ENCODE results near the gene FAM124A. TPM values are rescaled to one million over a fixed set of nuclear protein-coding genes. Genes with fewer than 3 reads are reported as not detected.

The FAM124A gene
- total RNA-seq, 6 donors from 2014 or later, result 2.3 to 7.1 (median 3.8) TPM

DNA sequence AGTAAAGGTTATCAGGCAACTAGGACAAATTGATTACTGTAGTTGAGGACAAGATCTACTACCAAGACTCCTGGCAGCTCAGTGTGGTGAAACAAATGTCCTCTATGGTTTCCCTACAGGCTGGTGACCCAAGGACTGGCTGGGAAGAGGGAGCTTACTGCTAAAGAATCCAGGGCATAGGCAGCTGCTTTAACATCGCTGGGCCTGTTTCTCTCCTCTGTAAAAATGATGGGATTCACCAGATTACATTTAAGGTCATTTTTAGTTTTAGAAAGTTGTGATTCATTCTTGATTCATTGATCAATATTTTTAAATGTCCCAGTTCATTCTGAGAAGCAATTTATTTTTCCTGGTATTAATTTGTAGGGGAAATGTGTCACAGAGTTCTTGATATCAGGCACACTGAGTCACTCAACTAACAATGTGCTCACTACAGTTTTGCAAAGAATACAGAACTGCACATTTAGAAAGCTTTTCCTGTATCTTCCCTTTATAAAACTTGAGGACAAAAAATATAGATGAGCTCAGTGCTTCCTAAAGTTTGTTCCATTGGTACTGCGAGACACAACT, 19.6 kb upstream of the FAM124A start:
- H3K4me3 ChIP-seq, result no peak overlapping the region
- no peak for DNase-seq
- TF ChIP-seq, protein P1, sequence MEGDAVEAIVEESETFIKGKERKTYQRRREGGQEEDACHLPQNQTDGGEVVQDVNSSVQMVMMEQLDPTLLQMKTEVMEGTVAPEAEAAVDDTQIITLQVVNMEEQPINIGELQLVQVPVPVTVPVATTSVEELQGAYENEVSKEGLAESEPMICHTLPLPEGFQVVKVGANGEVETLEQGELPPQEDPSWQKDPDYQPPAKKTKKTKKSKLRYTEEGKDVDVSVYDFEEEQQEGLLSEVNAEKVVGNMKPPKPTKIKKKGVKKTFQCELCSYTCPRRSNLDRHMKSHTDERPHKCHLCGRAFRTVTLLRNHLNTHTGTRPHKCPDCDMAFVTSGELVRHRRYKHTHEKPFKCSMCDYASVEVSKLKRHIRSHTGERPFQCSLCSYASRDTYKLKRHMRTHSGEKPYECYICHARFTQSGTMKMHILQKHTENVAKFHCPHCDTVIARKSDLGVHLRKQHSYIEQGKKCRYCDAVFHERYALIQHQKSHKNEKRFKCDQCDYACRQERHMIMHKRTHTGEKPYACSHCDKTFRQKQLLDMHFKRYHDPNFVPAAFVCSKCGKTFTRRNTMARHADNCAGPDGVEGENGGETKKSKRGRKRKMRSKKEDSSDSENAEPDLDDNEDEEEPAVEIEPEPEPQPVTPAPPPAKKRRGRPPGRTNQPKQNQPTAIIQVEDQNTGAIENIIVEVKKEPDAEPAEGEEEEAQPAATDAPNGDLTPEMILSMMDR (IDR thresholded peaks at IDR 0.05), result no peak
- TF ChIP-seq EP300 (IDR thresholded peaks at IDR 0.05) (no peak), POLR2A (IDR thresholded peaks at IDR 0.05) (no peak), POLR2AphosphoS5 (IDR thresholded peaks at IDR 0.05) (no peak)
- H3K27ac ChIP-seq, result no peak overlapping the region
- no peaks in the 10 kb centered on the region for H3K4me1 ChIP-seq
- no peaks in the 10 kb centered on the region for H3K36me3 ChIP-seq
- WGBS, 2 donors, result 91 to 94% methylated on average over 2 of the region's 2 CpGs
- no peaks in the 10 kb centered on the region for H3K27me3 ChIP-seq
- no peaks in the 10 kb centered on the region for H3K9me3 ChIP-seq
- no peak for ATAC-seq (ENCODE audit: low FRiP score in 2 of 2)

DNA sequence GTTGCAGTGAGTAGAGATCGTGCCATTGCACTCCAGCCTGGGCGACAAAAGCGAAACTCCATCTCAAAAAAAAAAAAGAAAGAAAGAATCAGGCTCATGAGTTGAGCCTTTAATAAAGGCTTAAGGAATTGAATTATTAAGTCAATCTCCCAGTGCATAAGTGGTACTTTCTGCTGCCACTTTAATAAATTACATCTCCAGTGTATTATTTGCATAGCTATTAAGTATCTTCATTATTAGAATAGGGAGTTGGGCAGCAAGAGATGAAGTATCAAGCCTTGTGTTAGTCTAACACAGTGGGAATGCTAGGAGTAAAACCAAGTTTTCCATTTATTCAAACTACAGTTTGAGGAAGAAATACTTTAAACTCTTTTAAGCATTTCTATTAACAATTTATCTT, 15.6 kb upstream of the FAM124A start:
- no peaks in the 10 kb centered on the region for H3K9me3 ChIP-seq
- H3K27ac ChIP-seq, result no peak overlapping the region
- H3K4me3 ChIP-seq, result no peak overlapping the region
- ATAC-seq (ENCODE audit: low FRiP score in 2 of 2) (no peak), DNase-seq (no peak)
- no peaks in the 10 kb centered on the region for H3K36me3 ChIP-seq
- WGBS, 2 donors, result 72 to 85% methylated on average over 3 of the region's 3 CpGs
- TF ChIP-seq EP300 (IDR thresholded peaks at IDR 0.05) (no peak), POLR2A (IDR thresholded peaks at IDR 0.05) (no peak), POLR2AphosphoS5 (IDR thresholded peaks at IDR 0.05) (no peak)
- TF ChIP-seq, protein P1 (IDR thresholded peaks at IDR 0.05), result no peak
- no peaks in the 10 kb centered on the region for H3K4me1 ChIP-seq
- H3K27me3 ChIP-seq, result no peaks in the 10 kb centered on the region

DNA sequence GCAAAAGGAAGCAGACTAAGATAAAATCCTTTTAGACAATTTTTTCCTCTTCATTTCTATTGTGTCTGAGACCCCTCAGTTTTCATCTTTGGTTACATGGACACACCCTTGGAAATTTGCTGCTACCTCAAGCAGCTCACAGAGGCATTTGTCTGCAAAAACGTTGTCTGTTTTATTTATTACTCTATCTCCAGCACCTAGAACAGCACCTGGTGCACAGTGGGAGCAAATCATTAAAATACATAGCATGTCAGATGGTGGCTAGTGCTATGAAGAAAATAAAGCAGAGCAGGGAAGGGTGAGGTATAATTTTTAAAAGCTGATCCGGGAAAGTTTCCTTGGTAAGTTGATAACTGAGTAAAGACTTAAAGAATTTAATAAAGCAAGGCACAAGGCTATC, 14.3 kb upstream of the FAM124A start:
- 56 to 59% methylated on average over 2 of the region's 2 CpGs for WGBS, 2 donors

DNA sequence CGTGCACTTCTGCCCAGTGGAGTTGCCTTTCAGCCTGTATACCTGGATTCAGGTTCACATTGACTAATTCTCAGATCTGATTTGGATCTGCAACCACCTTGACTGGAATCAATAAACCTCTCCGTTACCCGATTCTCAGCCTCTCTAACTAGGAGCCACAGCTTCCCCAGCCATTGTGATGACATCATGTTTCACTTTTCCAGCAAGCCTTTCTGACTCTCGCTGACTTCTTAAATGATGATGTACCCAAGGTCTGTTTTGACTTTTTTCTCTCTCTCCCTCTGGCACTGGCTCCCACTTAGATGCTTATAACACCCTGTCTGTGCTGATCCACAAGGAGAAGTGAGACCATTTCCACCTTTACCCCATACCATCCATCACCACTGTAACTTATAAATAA, 13.5 kb upstream of the FAM124A start:
- WGBS, 2 donors, result 86 to 96% methylated on average over 4 of the region's 4 CpGs
- TF ChIP-seq, protein P1 (IDR thresholded peaks at IDR 0.05), result no peak
- no peak for TF ChIP-seq POLR2AphosphoS5 (IDR thresholded peaks at IDR 0.05)
- no peak for TF ChIP-seq POLR2A (IDR thresholded peaks at IDR 0.05)
- Histone ChIP-seq H3K4me3 (no peak overlapping the region), H3K27me3 (no peaks in the 10 kb centered on the region), H3K4me1 (no peaks in the 10 kb centered on the region), H3K9me3 (no peaks in the 10 kb centered on the region), H3K27ac (no peak overlapping the region), H3K36me3 (no peaks in the 10 kb centered on the region)
- DNase-seq, result no peak
- ATAC-seq (ENCODE audit: low FRiP score in 2 of 2), result no peak

More for the DNA sequence above, 14.3 kb upstream of the FAM124A start:
- no peaks in the 10 kb centered on the region for H3K36me3 ChIP-seq
- TF ChIP-seq, protein P1 (IDR thresholded peaks at IDR 0.05), result no peak
- DNase-seq (no peak), ATAC-seq (ENCODE audit: low FRiP score in 2 of 2) (no peak)
- H3K4me1 ChIP-seq, result no peaks in the 10 kb centered on the region
- no peaks in the 10 kb centered on the region for H3K9me3 ChIP-seq
- no peak overlapping the region for H3K4me3 ChIP-seq
- no peaks in the 10 kb centered on the region for H3K27me3 ChIP-seq
- no peak overlapping the region for H3K27ac ChIP-seq

DNA sequence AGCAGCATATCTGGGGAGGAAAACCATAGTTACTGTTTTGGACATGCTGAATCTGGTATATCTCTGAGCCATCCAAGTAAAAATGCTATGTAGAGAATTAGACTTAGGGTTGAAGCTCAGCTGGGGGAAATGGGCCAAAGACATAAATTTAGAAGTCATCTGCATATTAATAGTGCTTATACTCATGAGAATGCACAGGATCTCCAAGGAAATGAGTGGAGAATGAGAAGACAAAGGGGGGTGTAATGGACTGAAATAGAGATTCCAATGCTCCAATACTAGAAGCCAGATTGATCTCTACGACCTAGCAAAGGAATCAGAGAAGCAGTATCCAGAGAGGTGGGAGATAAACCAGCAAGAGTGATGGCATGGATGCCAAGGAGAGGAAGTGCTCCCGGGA, 10.3 kb upstream of the FAM124A start:
- Histone ChIP-seq H3K4me3 (no peak overlapping the region), H3K9me3 (no peaks in the 10 kb centered on the region), H3K4me1 (no peaks in the 10 kb centered on the region), H3K27ac (no peak overlapping the region), H3K36me3 (no peaks in the 10 kb centered on the region), H3K27me3 (no peaks in the 10 kb centered on the region)
- ATAC-seq (ENCODE audit: low FRiP score in 2 of 2), result no peak
- DNase-seq, result no peak
- TF ChIP-seq EP300 (IDR thresholded peaks at IDR 0.05) (no peak), POLR2AphosphoS5 (IDR thresholded peaks at IDR 0.05) (no peak), POLR2A (IDR thresholded peaks at IDR 0.05) (no peak)
- TF ChIP-seq, protein P1 (IDR thresholded peaks at IDR 0.05), result no peak
- 60 to 63% methylated on average over 2 of the region's 2 CpGs for WGBS, 2 donors

All from upper lobe of left lung (tissue), 6 donors.